Fibroblast of skin of right biceps (primary cell): ENCODE results near the gene ZDHHC14.
"Not testable (repeated sequence)": the region's sequence is repeated elsewhere in the genome, so short reads cannot be mapped to it uniquely, and the experiment has no call there.

Experiments
- DNase-seq: peaks from one replicate; pipeline ENCODE4 v3.0.0-alpha.2; 2013

The ZDHHC14 gene

GRCh38 chr6:157445277-157446009 is 64.5 kb downstream of the ZDHHC14 start:
- no peak for DNase-seq

GRCh38 chr6:157447735-157448134 is 66.7 kb downstream of the ZDHHC14 start:
- no peak for DNase-seq

GRCh38 chr6:157449610-157450009 is 68.6 kb downstream of the ZDHHC14 start:
- peak; percentile 32 for DNase-seq

- DNase-seq = no peak
These were observed 70.1 kb downstream of the ZDHHC14 start for GRCh38 chr6:157450931-157451742.

- no peak for DNase-seq
These were observed 71.1 kb downstream of the ZDHHC14 start for GRCh38 chr6:157452096-157452495.

GRCh38 chr6:157453131-157453530 is 72.1 kb downstream of the ZDHHC14 start:
- no peak for DNase-seq

- DNase-seq = no peak
These were observed 73.0 kb downstream of the ZDHHC14 start for GRCh38 chr6:157453978-157454377.

GRCh38 chr6:157454762-157455714 is 74.0 kb downstream of the ZDHHC14 start:
- DNase-seq = no peak

- no peak for DNase-seq
These were observed 74.9 kb downstream of the ZDHHC14 start for GRCh38 chr6:157455731-157456523.

- DNase-seq = no peak
These were observed 75.5 kb downstream of the ZDHHC14 start for GRCh38 chr6:157456524-157456829.

GRCh38 chr6:157457787-157458186 is 76.8 kb downstream of the ZDHHC14 start:
- DNase-seq = no peak

GRCh38 chr6:157459327-157459726 is 78.3 kb downstream of the ZDHHC14 start:
- DNase-seq = no peak

- peak; percentile 72 for DNase-seq
These were observed 79.4 kb downstream of the ZDHHC14 start for GRCh38 chr6:157460182-157460999.

GRCh38 chr6:157461000-157461915 is 80.3 kb downstream of the ZDHHC14 start:
- peak; percentile 32 for DNase-seq

GRCh38 chr6:157462956-157463742 is 82.2 kb downstream of the ZDHHC14 start:
- no peak for DNase-seq

- DNase-seq = not testable (repeated sequence)
These were observed 82.7 kb downstream of the ZDHHC14 start for GRCh38 chr6:157463743-157464135.

GRCh38 chr6:157464653-157465535 is 83.9 kb downstream of the ZDHHC14 start:
- DNase-seq = peak; percentile 10

- no peak for DNase-seq
These were observed 85.3 kb downstream of the ZDHHC14 start for GRCh38 chr6:157466342-157466648.

- not testable (repeated sequence) for DNase-seq
These were observed 86.3 kb downstream of the ZDHHC14 start for GRCh38 chr6:157467339-157467738.
